H1 (cell line): ENCODE measurements around the gene RIT2. TPM values are rescaled to one million over a fixed set of nuclear protein-coding genes. Genes with fewer than 3 reads are reported as not detected.

ENCODE experiments used
- CTCF ChIA-PET: fragments of 300-600 bp; sonication (Branson Sonifier 250); formaldehyde crosslinking; loops from one replicate; lab custom pipeline; 2021; ENCODE audit not compliant: partially characterized antibody; lab: Charles Lee
- POLR2A ChIA-PET: fragments of 300-600 bp; sonication (Branson Sonifier 250); formaldehyde crosslinking; loops from one replicate; lab custom pipeline; 2021; ENCODE audit warnings: inconsistent platforms; ENCODE audit not compliant: partially characterized antibody; lab: Charles Lee
- DNase-seq, 2 experiments: peaks; one replicate each; pipeline versions ENCODE4 v3.0.0 to v3.0.0-alpha.2; 2010 to 2022; ENCODE audit warnings: low spot score in 2 of 2, low read depth in 1 of 2, mixed read lengths in 1 of 2
- FAIRE-seq: peaks from 2 replicates; lab custom pipeline; 2011; peaks lifted over from hg19 to GRCh38; lab: Jason Lieb, UNC
- H2AFZ ChIP-seq: 2 replicates; pipeline ENCODE4 v1.8.1; 2012; ENCODE audit warnings: low read length, inconsistent platforms
- H2AK5ac ChIP-seq: 2 replicates; pipeline ENCODE4 v1.6.1; 2013; ENCODE audit warnings: low read depth, low read length
- H2BK120ac ChIP-seq: replicated peaks from 2 replicates; pipeline ENCODE3; 2013; ENCODE audit warnings: low read depth, low read length, inconsistent platforms
- H2BK12ac ChIP-seq: 2 replicates; pipeline ENCODE4 v1.6.1; 2013; ENCODE audit warnings: low read depth, low read length
- H2BK15ac ChIP-seq: 2 replicates; pipeline ENCODE4 v1.6.1; 2013; ENCODE audit warnings: low read length
- H2BK20ac ChIP-seq: 2 replicates; pipeline ENCODE4 v1.6.1; 2013; ENCODE audit warnings: low read length
- H2BK5ac ChIP-seq: 2 replicates; pipeline ENCODE4 v1.6.1; 2013; ENCODE audit warnings: low read depth, low read length
- H3K14ac ChIP-seq: 2 replicates; pipeline ENCODE4 v1.6.1; 2013; ENCODE audit warnings: inconsistent platforms; ENCODE audit not compliant: insufficient read length
- H3K18ac ChIP-seq: 2 replicates; pipeline ENCODE4 v1.6.1; 2013; ENCODE audit warnings: low read length; ENCODE audit errors: extremely low read depth
- H3K23ac ChIP-seq: 2 replicates; pipeline ENCODE4 v1.6.1; 2013; ENCODE audit warnings: inconsistent platforms; ENCODE audit not compliant: insufficient read length
- H3K23me2 ChIP-seq: 2 replicates; pipeline ENCODE4 v1.6.1; 2013; ENCODE audit warnings: low read depth, low read length
- H3K27ac ChIP-seq: 2 replicates; pipeline ENCODE4 v1.6.1; 2011; ENCODE audit warnings: low read depth, low read length, inconsistent platforms
- H3K27me3 ChIP-seq, 4 experiments: replicated peaks in 1 of 4; 1 replicate in 1 of 4; 2 replicates in 3 of 4; pipeline versions ENCODE4 v1.6.1 to v1.8.1; 2011 to 2013; ENCODE audit warnings: low read length in 3 of 4, mild to moderate bottlenecking in 3 of 4, inconsistent platforms in 2 of 4, mixed read lengths in 2 of 4, moderate library complexity in 1 of 4; ENCODE audit not compliant: control insufficient read depth in 3 of 4, insufficient read depth in 3 of 4; ENCODE audit errors: extremely low read depth in 1 of 4
- H3K36me3 ChIP-seq, 4 experiments: 2 replicates each; pipeline versions ENCODE4 v1.6.1 to v1.8.1; 2011 to 2013; ENCODE audit warnings: mild to moderate bottlenecking in 4 of 4, low read length in 3 of 4, moderate library complexity in 2 of 4, control low read depth in 1 of 4, inconsistent platforms in 1 of 4; ENCODE audit not compliant: insufficient read depth in 4 of 4, control insufficient read depth in 2 of 4
- H3K4ac ChIP-seq: replicated peaks from 2 replicates; pipeline ENCODE3; 2013; ENCODE audit warnings: low read length, low read depth, mixed read lengths, inconsistent platforms; ENCODE audit not compliant: insufficient read length
- H3K4me1 ChIP-seq, 4 experiments: replicated peaks in 1 of 4; 1 replicate in 1 of 4; 2 replicates in 3 of 4; pipeline versions ENCODE4 v1.6.1 to v1.8.1; 2011 to 2013; ENCODE audit warnings: low read length in 3 of 4, inconsistent platforms in 2 of 4, mixed read lengths in 1 of 4; ENCODE audit not compliant: insufficient read depth in 4 of 4, control insufficient read depth in 3 of 4
- H3K4me2 ChIP-seq, 2 experiments: 2 replicates each; pipeline versions ENCODE4 v1.6.1 to v1.8.1; 2011 to 2013; ENCODE audit warnings: low read depth in 2 of 2, low read length in 2 of 2, control low read depth in 1 of 2, inconsistent platforms in 1 of 2, mild to moderate bottlenecking in 1 of 2; ENCODE audit not compliant: insufficient read depth in 1 of 2
- H3K4me3 ChIP-seq, 4 experiments: fragments of 200-600, 300-600 bp in 1 of 4; sonication (generic), shearing (Covaris generic), sonication (Bioruptor Twin) in 1 of 4; 2 replicates each; pipeline versions ENCODE4 v1.5.1 to v1.8.1; 2011 to 2016; ENCODE audit warnings: low read length in 4 of 4, low read depth in 3 of 4, control low read depth in 2 of 4, inconsistent platforms in 2 of 4, mild to moderate bottlenecking in 2 of 4, mixed read lengths in 1 of 4, moderate library complexity in 1 of 4; ENCODE audit not compliant: insufficient read depth in 2 of 4; ENCODE audit errors: extremely low read depth in 1 of 4
- H3K56ac ChIP-seq: replicated peaks from 2 replicates; pipeline ENCODE3; 2013; ENCODE audit warnings: low read depth, mild to moderate bottlenecking, mixed read lengths, low read length, inconsistent platforms; ENCODE audit not compliant: insufficient read length
- H3K79me1 ChIP-seq: 2 replicates; pipeline ENCODE4 v1.6.1; 2013; ENCODE audit warnings: low read depth, low read length, control low read depth
- H3K79me2 ChIP-seq, 2 experiments: 2 replicates each; pipeline versions ENCODE4 v1.6.1 to v1.8.1; 2012 to 2013; ENCODE audit warnings: low read length in 2 of 2, mild to moderate bottlenecking in 2 of 2, inconsistent platforms in 1 of 2; ENCODE audit not compliant: insufficient read depth in 2 of 2, control insufficient read depth in 1 of 2
- H3K9ac ChIP-seq, 4 experiments: replicated peaks in 1 of 4; 1 replicate in 1 of 4; 2 replicates in 3 of 4; pipeline versions ENCODE4 v1.6.1 to v1.8.1; 2011 to 2013; ENCODE audit warnings: low read depth in 3 of 4, low read length in 3 of 4, control low read depth in 2 of 4, mild to moderate bottlenecking in 2 of 4, moderate library complexity in 2 of 4, inconsistent platforms in 1 of 4; ENCODE audit errors: extremely low read depth in 1 of 4
- H3K9me3 ChIP-seq, 2 experiments: 2 replicates each; pipeline versions ENCODE4 v1.6.1 to v1.8.1; 2012 to 2013; ENCODE audit warnings: mild to moderate bottlenecking in 2 of 2, moderate library complexity in 2 of 2, control low read depth in 1 of 2, inconsistent platforms in 1 of 2, low read depth in 1 of 2, low read length in 1 of 2, mixed read lengths in 1 of 2; ENCODE audit not compliant: insufficient read depth in 2 of 2
- H4K20me1 ChIP-seq, 2 experiments: replicated peaks in 1 of 2; 2 replicates each; pipeline versions ENCODE3 to v1.8.1; 2011 to 2013; ENCODE audit warnings: inconsistent platforms in 2 of 2, low read length in 2 of 2, mild to moderate bottlenecking in 1 of 2; ENCODE audit not compliant: insufficient read depth in 2 of 2, control insufficient read depth in 1 of 2
- H4K5ac ChIP-seq: 2 replicates; pipeline ENCODE4 v1.6.1; 2013; ENCODE audit warnings: low read length, low read depth, mixed read lengths, inconsistent platforms; ENCODE audit not compliant: insufficient read length
- H4K8ac ChIP-seq: 2 replicates; pipeline ENCODE4 v1.8.0; 2013; ENCODE audit warnings: mild to moderate bottlenecking, moderate library complexity, low read length, inconsistent platforms; ENCODE audit not compliant: insufficient read depth; ENCODE audit errors: extremely low read depth
- H4K91ac ChIP-seq: replicated peaks from 2 replicates; pipeline ENCODE3; 2013; ENCODE audit warnings: low read length, mixed read lengths, inconsistent platforms; ENCODE audit not compliant: insufficient read length
- ASH2L ChIP-seq: fragments of 200-600, 300-600 bp; sonication (generic); IDR thresholded peaks from one replicate; pipeline ENCODE4 v1.7.1; 2017; ENCODE audit warnings: low read length
- BCL11A ChIP-seq, 2 experiments: IDR thresholded peaks; one replicate each; pipeline ENCODE4 v1.6.1; 2011; ENCODE audit warnings: low read depth in 2 of 2, low read length in 2 of 2, mild to moderate bottlenecking in 2 of 2
- EGR1 ChIP-seq: IDR thresholded peaks from 2 replicates; pipeline ENCODE4 v1.6.1; 2011; ENCODE audit warnings: low read depth, low read length, borderline replicate concordance
- HDAC6 ChIP-seq: IDR thresholded peaks from one replicate; pipeline ENCODE4 v1.7.1; 2012; ENCODE audit warnings: low read depth, mild to moderate bottlenecking, inconsistent platforms, low read length, moderate library complexity
- JUND ChIP-seq: IDR thresholded peaks from 2 replicates; pipeline ENCODE4 v1.6.1; 2011; ENCODE audit warnings: mild to moderate bottlenecking, improper control_type of control experiment, low read length
- KDM1A ChIP-seq: fragments of 200-600, 300-600 bp; sonication (generic); IDR thresholded peaks from 2 replicates; pipeline ENCODE4 v1.7.1; 2016; ENCODE audit warnings: mild to moderate bottlenecking, low read length, borderline replicate concordance
- KDM4A ChIP-seq: IDR thresholded peaks from one replicate; pipeline ENCODE4 v1.7.1; 2012; ENCODE audit warnings: low read depth, mild to moderate bottlenecking, moderate library complexity, low read length, inconsistent platforms; ENCODE audit not compliant: severe bottlenecking
- NANOG ChIP-seq: IDR thresholded peaks from 2 replicates; pipeline ENCODE4 v1.6.1; 2011; ENCODE audit warnings: low read length, low read depth, mild to moderate bottlenecking, inconsistent platforms; ENCODE audit not compliant: insufficient read depth, poor library complexity, severe bottlenecking
- POU5F1 ChIP-seq: IDR thresholded peaks from 2 replicates; pipeline ENCODE4 v1.6.1; 2011; ENCODE audit warnings: low read depth, mild to moderate bottlenecking, low read length, moderate library complexity
- SUZ12 ChIP-seq: fragments of 200-600 bp; sonication (generic); IDR thresholded peaks from 2 replicates; pipeline ENCODE4 v1.6.1; 2012; ENCODE audit warnings: mild to moderate bottlenecking, inconsistent platforms, low read length, moderate library complexity, mixed read lengths
- TAF7 ChIP-seq: optimal IDR thresholded peaks from 2 replicates; pipeline ENCODE3; 2011; ENCODE audit warnings: low read depth, mild to moderate bottlenecking, inconsistent platforms, low read length, moderate library complexity, borderline replicate concordance
- TBP ChIP-seq: IDR thresholded peaks from 2 replicates; pipeline ENCODE4 v1.6.1; 2011; ENCODE audit warnings: low read depth, low read length, improper control_type of control experiment
- polyA plus RNA-seq, 7 experiments: library from polyadenylated mRNA; depleted of rRNA in 3 of 7; stranded (reverse) in 5 of 7; unstranded in 2 of 7; fragments of >200 nt in 5 of 7; fragments of 200-250 nt in 2 of 7; gene quantifications; 1 replicate in 5 of 7; 2 replicates in 1 of 7; 4 replicates in 1 of 7; pipeline versions ENCODE4 v1.2.1 to v1.2.3, GENCODE V29; 2011 to 2013; ENCODE audit warnings: missing spikeins in 2 of 7, mixed read lengths in 2 of 7
- total RNA-seq: library from RNA; stranded (reverse); fragmentation: NEBNext Ultra II Directional; extraction: Animal tissue kit (Norgen Biotek cat#: 25700); gene quantifications from 2 replicates; pipeline ENCODE4 v1.2.1, GENCODE V29; 2021
- TF ChIP-seq, protein P1 (sequence below): IDR thresholded peaks from 2 replicates; pipeline ENCODE4 v1.6.1; 2011; ENCODE audit warnings: low read length, improper control_type of control experiment

The RIT2 gene
- total and polyA plus RNA-seq, 2 of the 8 experiments (the other 6 are each of a cell fraction or from before 2014, with no cell fraction given): 0.67 to 3.2 TPM

DNA sequence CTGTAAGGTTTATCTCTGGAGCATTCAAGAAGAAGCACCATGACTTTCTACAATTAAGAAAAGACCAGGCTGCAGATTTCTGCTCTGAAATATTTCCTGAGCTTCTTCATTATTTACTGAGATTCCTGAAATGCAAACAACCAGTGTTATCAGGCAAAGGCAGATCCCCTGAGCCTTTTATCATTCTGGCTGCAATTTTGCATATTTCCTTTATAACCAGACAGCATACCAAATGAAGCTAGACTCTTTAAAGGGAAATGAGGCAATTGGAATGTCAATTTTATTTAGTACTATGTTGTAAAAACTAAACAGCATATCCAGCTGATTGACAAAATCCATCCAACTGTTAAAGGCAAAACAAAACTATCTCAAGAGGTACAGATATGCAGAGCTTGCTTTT is 372.5 kb downstream of the RIT2 start:
- H3K27me3 ChIP-seq: no peaks in the 10 kb centered on the region
- H4K8ac ChIP-seq: no peak overlapping the region
- DNase-seq (no peak), FAIRE-seq (no peak)
- no peak overlapping the region for H3K23ac ChIP-seq
- H3K27ac ChIP-seq: peak overlapping the region; percentile 73
- peak overlapping the region; percentile 55 to 61 for H3K4me2 ChIP-seq
- no peaks in the 10 kb centered on the region for H3K79me1 ChIP-seq
- no peak overlapping the region for H2BK20ac ChIP-seq
- CTCF ChIA-PET: interaction anchor here (1.1 to 2.5 kb wide), 4 partner anchors 53 to 529 kb away, joined by 3 to 10 read pairs (median 4); no protein-coding TSS in a partner anchor
- H3K18ac ChIP-seq: no peak overlapping the region; the same call in 1 of the 2 replicates
- peak overlapping the region in 1 of 4 experiments; percentile 47; a peak in 1 of 7 replicates for H3K9ac ChIP-seq
- H2BK12ac ChIP-seq: no peak overlapping the region
- peaks cover 2 to 22% (median 12%) of the 10 kb centered on the region in 4 experiments; a peak in 4 of 7 replicates for H3K4me1 ChIP-seq
- H3K9me3 ChIP-seq: no peaks in the 10 kb centered on the region
- H3K4me3 ChIP-seq: peak overlapping the region in 3 of 4 experiments; percentile 2 to 48 (median 18); a peak in 4 of 8 replicates
- H4K91ac ChIP-seq: peak overlapping the region; percentile 98
- POLR2A ChIA-PET: interaction anchor here (0.8 to 2.7 kb wide), 10 partner anchors 9 to 529 kb away, joined by 3 to 7 read pairs (median 4); no protein-coding TSS in a partner anchor
- H3K79me2 ChIP-seq: no peaks in the 10 kb centered on the region
- peak overlapping the region; percentile 85; the same call in 1 of the 2 replicates for H2BK5ac ChIP-seq
- peak overlapping the region; percentile 100 for H2BK120ac ChIP-seq
- no peak overlapping the region for H2AK5ac ChIP-seq
- no peaks in the 10 kb centered on the region for H3K36me3 ChIP-seq
- peak overlapping the region; percentile 80 for H3K56ac ChIP-seq
- H2BK15ac ChIP-seq: no peak overlapping the region
- no peak overlapping the region for H3K14ac ChIP-seq
- H4K20me1 ChIP-seq: no peaks in the 10 kb centered on the region
- no peak overlapping the region for H2AFZ ChIP-seq
- H3K4ac ChIP-seq: no peak overlapping the region
- H4K5ac ChIP-seq: peak overlapping the region; percentile 97
- H3K23me2 ChIP-seq: no peaks in the 10 kb centered on the region; the same call in 1 of the 2 replicates
- no peak for TF ChIP-seq KDM1A
- no peak for TF ChIP-seq BCL11A (IDR thresholded peaks at IDR 0.05; ENCODE audit: low read depth in 2 of 2, low read length in 2 of 2)
- no peak for TF ChIP-seq EGR1
- no peak for TF ChIP-seq NANOG
- no peak for TF ChIP-seq JUND
- no peak for TF ChIP-seq KDM4A
- TF ChIP-seq HDAC6: no peak
- no peak for TF ChIP-seq POU5F1
- no peak for TF ChIP-seq TAF7
- no peak for TF ChIP-seq TBP
- TF ChIP-seq, protein P1, sequence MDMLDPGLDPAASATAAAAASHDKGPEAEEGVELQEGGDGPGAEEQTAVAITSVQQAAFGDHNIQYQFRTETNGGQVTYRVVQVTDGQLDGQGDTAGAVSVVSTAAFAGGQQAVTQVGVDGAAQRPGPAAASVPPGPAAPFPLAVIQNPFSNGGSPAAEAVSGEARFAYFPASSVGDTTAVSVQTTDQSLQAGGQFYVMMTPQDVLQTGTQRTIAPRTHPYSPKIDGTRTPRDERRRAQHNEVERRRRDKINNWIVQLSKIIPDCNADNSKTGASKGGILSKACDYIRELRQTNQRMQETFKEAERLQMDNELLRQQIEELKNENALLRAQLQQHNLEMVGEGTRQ: no peak
- TF ChIP-seq SUZ12: no peak
- no peak for TF ChIP-seq ASH2L
